Cardiac fibroblast (primary cell): Measurements from ENCODE around the gene CPA3.

Experiments
- DNase-seq, 2 donors: peaks; one replicate each; pipeline versions ENCODE4 v3.0.0 to v3.0.0-alpha.2; 2010; ENCODE audit warnings: low read depth in 2 of 2
- H3K4me3 ChIP-seq, 2 donors: replicated peaks in 1 of 2; 1 replicate in 1 of 2; 2 replicates in 1 of 2; pipeline ENCODE4 v1.5.1; 2011; ENCODE audit warnings: low read depth in 2 of 2, low read length in 2 of 2, mild to moderate bottlenecking in 2 of 2, moderate library complexity in 1 of 2
- TF ChIP-seq, protein P1 (sequence below): IDR thresholded peaks from one replicate; pipeline ENCODE4 v1.5.1; 2011; ENCODE audit warnings: low read depth, mild to moderate bottlenecking, low read length, inconsistent platforms

CPA3 gene

DNA sequence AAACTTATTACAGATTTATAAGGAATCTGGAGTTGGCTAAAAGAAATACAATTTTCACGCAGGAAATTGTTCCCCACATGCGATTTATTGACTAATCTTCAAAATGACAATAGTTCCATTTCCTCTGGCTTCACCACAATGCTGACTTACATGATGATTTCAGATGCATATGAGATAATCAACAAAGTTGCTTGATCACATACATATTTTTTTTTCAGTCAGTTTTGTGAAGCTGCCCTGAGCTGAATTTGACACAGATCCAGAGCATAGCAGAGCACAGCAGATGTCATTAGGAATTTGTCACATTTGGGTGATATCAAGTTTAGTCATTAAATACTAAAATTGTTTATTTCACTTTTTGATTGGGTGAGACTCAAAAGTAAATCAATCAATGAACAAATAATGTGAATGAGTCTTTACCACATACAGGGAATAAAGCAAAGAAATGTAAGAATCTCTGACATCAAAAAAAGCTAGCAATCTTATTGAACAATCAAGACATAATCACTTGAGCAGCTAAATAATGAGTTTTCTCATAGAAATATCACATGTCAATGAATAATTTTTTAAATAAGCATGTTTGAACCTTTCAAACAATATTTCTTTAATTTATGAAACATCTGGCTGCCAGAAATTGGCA lies 19.2 kb upstream of the CPA3 start:
- peak in 1 of 2 donors; percentile 27 for DNase-seq

DNA sequence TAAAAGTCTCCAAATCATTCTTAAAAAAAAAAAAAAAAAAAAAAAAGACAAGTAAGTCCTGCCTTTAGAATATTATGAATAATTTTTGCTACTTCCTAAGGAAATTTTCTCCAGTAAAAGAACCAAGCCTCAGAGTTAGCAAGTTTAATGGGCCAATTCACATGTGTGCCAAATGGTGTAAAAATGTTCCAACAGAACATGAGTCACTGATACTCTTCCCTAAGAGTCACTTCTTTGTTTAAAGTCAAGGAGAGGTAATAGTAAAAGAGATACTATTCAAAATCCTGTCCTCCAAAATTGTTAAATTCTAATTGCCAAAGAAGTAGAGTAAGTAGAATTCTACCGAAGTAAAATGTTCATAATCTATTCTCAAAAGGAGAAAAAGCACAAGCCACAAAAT lies 17.7 kb upstream of the CPA3 start:
- TF ChIP-seq, protein P1, sequence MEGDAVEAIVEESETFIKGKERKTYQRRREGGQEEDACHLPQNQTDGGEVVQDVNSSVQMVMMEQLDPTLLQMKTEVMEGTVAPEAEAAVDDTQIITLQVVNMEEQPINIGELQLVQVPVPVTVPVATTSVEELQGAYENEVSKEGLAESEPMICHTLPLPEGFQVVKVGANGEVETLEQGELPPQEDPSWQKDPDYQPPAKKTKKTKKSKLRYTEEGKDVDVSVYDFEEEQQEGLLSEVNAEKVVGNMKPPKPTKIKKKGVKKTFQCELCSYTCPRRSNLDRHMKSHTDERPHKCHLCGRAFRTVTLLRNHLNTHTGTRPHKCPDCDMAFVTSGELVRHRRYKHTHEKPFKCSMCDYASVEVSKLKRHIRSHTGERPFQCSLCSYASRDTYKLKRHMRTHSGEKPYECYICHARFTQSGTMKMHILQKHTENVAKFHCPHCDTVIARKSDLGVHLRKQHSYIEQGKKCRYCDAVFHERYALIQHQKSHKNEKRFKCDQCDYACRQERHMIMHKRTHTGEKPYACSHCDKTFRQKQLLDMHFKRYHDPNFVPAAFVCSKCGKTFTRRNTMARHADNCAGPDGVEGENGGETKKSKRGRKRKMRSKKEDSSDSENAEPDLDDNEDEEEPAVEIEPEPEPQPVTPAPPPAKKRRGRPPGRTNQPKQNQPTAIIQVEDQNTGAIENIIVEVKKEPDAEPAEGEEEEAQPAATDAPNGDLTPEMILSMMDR: no peak
- peak; percentile 4 to 56 for DNase-seq
- H3K4me3 ChIP-seq: no peak overlapping the region

More for the DNA sequence above, 19.2 kb upstream of the CPA3 start:
- no peak overlapping the region for H3K4me3 ChIP-seq
- TF ChIP-seq, protein P1: no peak

DNA sequence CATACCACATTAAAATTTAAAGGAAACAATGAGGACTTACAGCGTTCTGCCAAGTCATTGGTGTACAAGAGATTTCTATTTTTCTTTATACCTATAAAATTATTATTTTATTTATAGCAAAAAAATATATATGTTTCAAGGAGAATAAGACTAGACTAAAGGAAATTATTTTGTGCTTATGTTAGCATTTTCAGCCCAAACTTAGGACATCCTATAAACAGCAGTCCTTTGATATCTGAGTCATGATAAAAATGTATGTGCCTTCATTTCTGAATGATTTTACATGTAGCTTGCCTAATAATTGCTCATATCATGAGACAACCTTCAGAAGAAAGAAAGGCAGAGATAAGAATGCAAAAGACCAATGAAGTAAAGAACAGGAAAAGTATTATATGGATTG lies 16.7 kb upstream of the CPA3 start:
- DNase-seq: no peak
- no peak overlapping the region for H3K4me3 ChIP-seq
- TF ChIP-seq, protein P1: no peak

DNA sequence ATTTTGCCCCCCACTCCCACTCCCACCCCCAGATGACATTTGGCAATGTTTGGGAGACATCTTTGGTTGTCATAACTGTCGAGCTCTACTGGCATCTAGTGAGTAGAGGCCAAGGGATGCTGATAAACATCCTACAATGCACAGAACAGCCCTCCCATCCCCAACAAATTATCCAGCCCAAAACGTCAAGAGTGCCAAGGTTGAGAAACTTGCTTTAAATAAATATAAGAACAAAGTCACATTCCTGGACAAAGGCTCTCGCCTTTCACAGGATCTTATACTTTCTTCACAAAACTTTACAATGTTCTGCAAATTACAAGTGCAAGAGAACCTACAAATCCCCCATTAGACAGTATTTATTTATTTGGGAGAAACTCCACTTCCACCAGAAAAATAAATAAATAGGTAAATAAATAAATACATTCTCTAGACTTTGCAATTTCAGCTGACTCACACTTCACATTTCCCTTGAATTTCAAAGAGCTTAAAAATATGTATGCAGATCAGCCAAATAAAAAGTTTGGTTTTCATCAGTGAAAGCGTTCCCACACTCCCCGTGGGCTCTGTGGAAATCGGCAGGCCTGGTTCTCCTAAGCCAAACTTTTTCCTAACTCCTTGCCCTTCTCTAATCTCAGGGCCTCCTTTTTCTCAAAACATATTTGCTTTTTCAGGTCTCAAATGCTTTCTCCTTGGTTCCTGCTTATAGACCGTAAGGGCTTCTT lies 12.7 kb upstream of the CPA3 start:
- DNase-seq: no peak
- H3K4me3 ChIP-seq: no peak overlapping the region
- TF ChIP-seq, protein P1: no peak

DNA sequence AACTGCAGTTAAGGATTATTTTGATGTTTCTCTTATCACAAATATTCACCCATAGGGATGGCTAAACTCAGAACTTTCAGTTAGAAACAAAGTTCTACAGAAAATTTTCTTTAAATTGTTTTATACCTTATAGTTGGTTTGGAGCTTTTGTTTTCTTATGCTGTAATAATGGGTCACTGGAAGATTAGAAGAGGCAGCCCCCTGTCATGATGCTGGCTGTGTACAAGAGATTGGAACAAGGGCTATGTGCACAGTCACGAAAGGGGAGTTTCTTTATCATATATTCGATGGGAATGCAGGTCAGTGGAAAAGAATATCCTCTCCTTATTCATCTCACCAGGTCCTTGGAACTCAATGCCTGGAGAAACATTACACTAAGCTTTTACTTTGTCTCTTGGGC lies 12.0 kb upstream of the CPA3 start:
- no peak overlapping the region for H3K4me3 ChIP-seq
- no peak for DNase-seq
- TF ChIP-seq, protein P1: no peak

DNA sequence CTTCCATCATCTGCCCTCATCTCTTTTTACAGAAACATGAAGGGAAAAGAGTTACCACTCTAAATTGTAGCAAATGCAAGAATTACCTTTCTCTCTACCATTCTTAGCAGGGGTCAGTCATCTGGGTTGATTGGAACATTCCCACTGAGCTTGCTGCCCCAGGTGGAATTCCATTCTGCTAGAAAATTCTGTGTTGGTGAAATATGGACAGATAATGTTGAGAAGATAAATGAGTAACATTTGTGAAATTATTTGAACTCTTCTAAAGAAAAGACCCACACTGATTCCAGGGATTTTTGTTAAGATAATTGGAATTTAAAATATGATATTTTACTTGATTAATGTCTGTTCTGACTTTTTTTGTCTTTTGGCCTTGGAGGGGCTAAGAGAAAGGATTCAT lies 11.0 kb upstream of the CPA3 start:
- H3K4me3 ChIP-seq: no peak overlapping the region
- TF ChIP-seq, protein P1: no peak
- DNase-seq: no peak
